AG04450 (cell line): ENCODE measurements around the gene BCAN. TPM values are rescaled to one million over a fixed set of nuclear protein-coding genes. Genes with fewer than 3 reads are reported as not detected.

Source experiments
- CTCF ChIA-PET: fragments of 300-600, 350-600 bp; formaldehyde crosslinking; extraction: SDS; loops from one replicate; lab custom pipeline; 2022; ENCODE audit warnings: antibody characterized with exemption, inconsistent platforms; lab: Charles Lee
- POLR2A ChIA-PET: fragments of 350-600 bp; formaldehyde crosslinking; extraction: SDS; loops from one replicate; lab custom pipeline; 2021; ENCODE audit warnings: antibody characterized with exemption, inconsistent platforms; lab: Yijun Ruan, JAX
- DNase-seq: peaks from one replicate; pipeline ENCODE4 v3.0.0-alpha.2; 2011; ENCODE audit warnings: low read depth, low spot score
- H3K27ac ChIP-seq: one replicate; pipeline ENCODE4 v1.5.1; 2012; ENCODE audit warnings: low read depth, low read length, control low read depth
- H3K27me3 ChIP-seq: one replicate; pipeline ENCODE4 v1.6.0; 2012; ENCODE audit warnings: low read length; ENCODE audit not compliant: control insufficient read depth, insufficient read depth
- H3K4me3 ChIP-seq: 2 replicates; pipeline ENCODE4 v1.5.1; 2011; ENCODE audit warnings: mild to moderate bottlenecking, low read depth, low read length, control low read depth
- H3K9me3 ChIP-seq: 2 replicates; pipeline ENCODE4 v1.5.1; 2012; ENCODE audit warnings: low read length; ENCODE audit not compliant: control insufficient read depth, insufficient read depth
- CTCF ChIP-seq: IDR thresholded peaks from 2 replicates; pipeline ENCODE4 v1.5.1; 2011; ENCODE audit warnings: low read depth, low read length, control low read depth, inconsistent platforms
- polyA plus RNA-seq: library from polyadenylated mRNA; depleted of rRNA; stranded (reverse); fragments of >200 nt; gene quantifications from 2 replicates; pipeline ENCODE4 v1.2.3, GENCODE V29; 2011

BCAN gene
- polyA plus RNA-seq, 1 experiment = not detected

DNA sequence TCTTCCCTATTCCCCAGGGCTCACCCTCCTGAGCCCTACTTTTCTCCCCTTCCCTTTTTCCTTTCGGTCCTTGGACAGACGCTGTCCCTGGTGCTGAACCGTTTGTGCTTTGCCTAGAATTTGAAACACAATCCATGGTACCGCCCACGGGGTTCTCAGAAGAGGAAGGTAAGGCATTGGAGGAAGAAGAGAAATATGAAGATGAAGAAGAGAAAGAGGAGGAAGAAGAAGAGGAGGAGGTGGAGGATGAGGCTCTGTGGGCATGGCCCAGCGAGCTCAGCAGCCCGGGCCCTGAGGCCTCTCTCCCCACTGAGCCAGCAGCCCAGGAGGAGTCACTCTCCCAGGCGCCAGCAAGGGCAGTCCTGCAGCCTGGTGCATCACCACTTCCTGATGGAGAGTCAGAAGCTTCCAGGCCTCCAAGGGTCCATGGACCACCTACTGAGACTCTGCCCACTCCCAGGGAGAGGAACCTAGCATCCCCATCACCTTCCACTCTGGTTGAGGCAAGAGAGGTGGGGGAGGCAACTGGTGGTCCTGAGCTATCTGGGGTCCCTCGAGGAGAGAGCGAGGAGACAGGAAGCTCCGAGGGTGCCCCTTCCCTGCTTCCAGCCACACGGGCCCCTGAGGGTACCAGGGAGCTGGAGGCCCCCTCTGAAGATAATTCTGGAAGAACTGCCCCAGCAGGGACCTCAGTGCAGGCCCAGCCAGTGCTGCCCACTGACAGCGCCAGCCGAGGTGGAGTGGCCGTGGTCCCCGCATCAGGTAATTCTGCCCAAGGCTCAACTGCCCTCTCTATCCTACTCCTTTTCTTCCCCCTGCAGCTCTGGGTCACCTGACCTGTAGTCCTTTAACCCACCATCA, 10.4 kb downstream of the BCAN start:
- ChIA-PET CTCF (interaction anchor here (0.8 to 3.1 kb wide), 3 partner anchors 11 to 28 kb away, joined by 4 to 19 read pairs (median 8); no protein-coding TSS in a partner anchor), POLR2A (no interaction called here)
- Histone ChIP-seq H3K4me3 (no peak overlapping the region), H3K9me3 (no peaks in the 10 kb centered on the region; the same call in 1 of the 2 replicates), H3K27me3 (peaks cover 64% of the 10 kb centered on the region), H3K27ac (no peak overlapping the region)
- DNase-seq = no peak
- TF ChIP-seq CTCF = no peak

- ChIA-PET POLR2A (no interaction called here), CTCF (interaction anchor here (0.8 to 3.1 kb wide), 3 partner anchors 11 to 29 kb away, joined by 4 to 19 read pairs (median 8); no protein-coding TSS in a partner anchor)
- H3K4me3 ChIP-seq = no peak overlapping the region
- no peak for TF ChIP-seq CTCF
- H3K27ac ChIP-seq = no peak overlapping the region
- H3K9me3 ChIP-seq = no peaks in the 10 kb centered on the region; the same call in 1 of the 2 replicates
- DNase-seq = no peak
- peaks cover 60% of the 10 kb centered on the region for H3K27me3 ChIP-seq
These were observed 11.1 kb downstream of the BCAN start for GRCh38 chr1:156652992-156653355.

DNA sequence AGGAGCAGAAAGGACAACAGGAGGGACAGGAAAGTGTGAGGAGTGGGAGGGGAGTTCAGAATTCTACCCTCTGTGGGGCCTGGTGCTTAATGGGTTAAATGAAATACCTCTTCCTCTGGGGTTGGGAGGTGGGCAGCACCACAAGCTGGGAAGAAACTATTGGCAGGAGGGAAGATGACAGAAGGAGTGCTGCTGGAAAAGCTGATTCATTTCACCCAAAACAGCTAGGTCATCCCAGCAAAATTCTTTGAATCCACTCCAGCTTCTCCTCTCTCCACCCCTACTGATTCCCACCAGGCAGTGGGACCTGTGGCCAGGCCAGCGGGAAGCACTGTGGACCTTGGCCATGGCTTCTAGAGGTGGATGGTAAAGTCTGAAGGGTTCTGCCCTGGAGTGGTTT, 12.8 kb downstream of the BCAN start:
- no peak for DNase-seq

DNA sequence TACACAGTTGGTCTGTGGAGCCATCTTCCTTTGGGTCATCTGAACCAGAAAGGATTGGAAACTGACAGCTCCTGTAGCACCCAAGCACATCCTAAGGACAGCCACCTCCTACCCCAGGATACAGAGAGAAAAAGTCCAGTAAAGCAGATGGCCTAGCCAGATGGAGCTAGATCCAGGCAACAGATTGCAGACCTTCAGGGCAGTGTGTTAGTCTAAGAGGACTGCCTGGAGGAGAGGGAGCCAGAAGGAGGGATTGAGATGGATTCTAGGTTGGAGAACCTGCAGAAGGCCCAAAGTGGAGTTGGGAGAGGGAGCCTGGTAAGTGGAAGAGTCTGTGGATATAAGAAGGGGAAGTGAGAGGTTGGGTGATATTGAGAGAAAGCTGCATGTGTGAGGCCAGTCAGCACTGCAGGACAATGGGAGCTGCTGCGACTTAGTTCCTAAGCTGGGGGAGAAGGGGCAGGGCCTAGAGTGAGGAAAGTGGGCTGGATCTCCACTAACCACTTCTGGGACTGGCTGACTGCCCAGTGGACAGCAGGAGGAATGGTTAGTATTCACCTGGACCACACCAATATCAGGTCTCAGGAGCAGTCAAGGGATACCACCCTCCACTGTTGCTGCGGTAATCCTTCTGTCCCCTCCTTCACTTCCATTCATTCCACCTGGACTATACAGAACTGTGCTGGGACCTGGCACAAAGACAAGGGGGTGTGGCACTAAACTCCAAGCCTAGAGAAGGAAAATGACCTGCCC, 13.4 kb downstream of the BCAN start:
- no peaks in the 10 kb centered on the region; the same call in 1 of the 2 replicates for H3K9me3 ChIP-seq
- H3K27ac ChIP-seq = no peak overlapping the region
- H3K4me3 ChIP-seq = no peak overlapping the region
- no peak for DNase-seq
- TF ChIP-seq CTCF = no peak
- peaks cover 51% of the 10 kb centered on the region for H3K27me3 ChIP-seq
- ChIA-PET CTCF (interaction anchor here (0.5 to 7.5 kb wide), 3 partner anchors 23 to 38 kb away, joined by 3 to 175 read pairs (median 4); no protein-coding TSS in a partner anchor), POLR2A (no interaction called here)

More for the DNA sequence above, 12.8 kb downstream of the BCAN start:
- CTCF ChIA-PET = interaction anchor here (0.6 to 7.5 kb wide), 2 partner anchors 24 to 29 kb away, joined by 4 to 175 read pairs; no protein-coding TSS in a partner anchor
- H3K4me3 ChIP-seq = no peak overlapping the region
- peaks cover 51% of the 10 kb centered on the region for H3K27me3 ChIP-seq
- TF ChIP-seq CTCF = no peak
- no peak overlapping the region for H3K27ac ChIP-seq
- POLR2A ChIA-PET = no interaction called here
- no peaks in the 10 kb centered on the region; the same call in 1 of the 2 replicates for H3K9me3 ChIP-seq
